DLD1 (cell line): ENCODE results near the gene TASP1.

ENCODE experiments used
- in situ Hi-C: cut with HindIII; loops from 2 replicates; pipeline ENCODE4 v1.10.0; 2017; ENCODE audit warnings: low sequenced_read_pairs

TASP1 gene

GRCh38 chr20:13355941-13356486 is 282.7 kb downstream of the TASP1 start:
- in situ Hi-C loops, result no loop called here

- in situ Hi-C loops, result no loop called here
Measured at GRCh38 chr20:13355411-13355810, 283.3 kb downstream of the TASP1 start.

- in situ Hi-C loops, result no loop called here
Measured at GRCh38 chr20:13353261-13353945, 285.3 kb downstream of the TASP1 start.

- in situ Hi-C loops, result no loop called here
Measured at GRCh38 chr20:13349235-13349604, 289.5 kb downstream of the TASP1 start.

- in situ Hi-C loops, result no loop called here
Measured at GRCh38 chr20:13348311-13349234, 290.2 kb downstream of the TASP1 start.

- in situ Hi-C loops, result no loop called here
Measured at GRCh38 chr20:13344671-13345070, 294.1 kb downstream of the TASP1 start.

- in situ Hi-C loops, result no loop called here
Measured at GRCh38 chr20:13342469-13343242, 296.1 kb downstream of the TASP1 start.

GRCh38 chr20:13341737-13342393 is 296.9 kb downstream of the TASP1 start:
- in situ Hi-C loops, result no loop called here

GRCh38 chr20:13340088-13340487 is 298.6 kb downstream of the TASP1 start:
- in situ Hi-C loops, result no loop called here
